Upper lobe of right lung (tissue), 1 donor: ENCODE results near the gene CDC42BPA. TPM values are rescaled to one million over a fixed set of nuclear protein-coding genes. Genes with fewer than 3 reads are reported as not detected.

Experiments
- ATAC-seq: fragments of 200-7000 bp; cut with Tn5 transposase; one replicate; pipeline ENCODE4 v1.9.1; 2020; ENCODE audit warnings: mild to moderate bottlenecking, moderate library complexity
- DNase-seq: peaks from one replicate; pipeline ENCODE4 v3.0.0-alpha.2; 2020
- H3K27ac ChIP-seq: fragments of 200-600 bp; one replicate; pipeline ENCODE4 v1.8.0; 2022
- H3K27me3 ChIP-seq: fragments of 200-600 bp; one replicate; pipeline ENCODE4 v1.8.0; 2022; ENCODE audit warnings: mild to moderate bottlenecking
- H3K36me3 ChIP-seq: fragments of 200-600 bp; one replicate; pipeline ENCODE4 v1.8.0; 2022
- H3K4me1 ChIP-seq: fragments of 200-600 bp; one replicate; pipeline ENCODE4 v1.8.0; 2022
- H3K4me3 ChIP-seq: fragments of 200-600 bp; one replicate; pipeline ENCODE4 v1.8.0; 2022; ENCODE audit warnings: mild to moderate bottlenecking
- H3K9me3 ChIP-seq: fragments of 200-600 bp; one replicate; pipeline ENCODE4 v1.8.0; 2022
- intact Hi-C: fragments of 100-400 bp; cut with DNase I; formaldehyde crosslinking; loops from one replicate; pipeline ENCODE4 v1.11.0; 2022
- total RNA-seq: library from RNA; stranded (reverse); fragmentation: NEBNext Ultra II Directional; extraction: Animal tissue kit (Norgen Biotek cat#: 25700); gene quantifications from one replicate; pipeline ENCODE4 v1.2.1, GENCODE V29; 2021
- TF ChIP-seq, protein P1 (sequence below): fragments of 200-600 bp; IDR thresholded peaks from one replicate; pipeline ENCODE4 v1.8.0; 2022; ENCODE audit warnings: antibody characterized with exemption
- donor health status: DM: no; HTN: yes; CAD: no; lungs with severe emphysema.

The CDC42BPA gene
- total RNA-seq, 1 donor from 2014 or later: 41.8 TPM

DNA sequence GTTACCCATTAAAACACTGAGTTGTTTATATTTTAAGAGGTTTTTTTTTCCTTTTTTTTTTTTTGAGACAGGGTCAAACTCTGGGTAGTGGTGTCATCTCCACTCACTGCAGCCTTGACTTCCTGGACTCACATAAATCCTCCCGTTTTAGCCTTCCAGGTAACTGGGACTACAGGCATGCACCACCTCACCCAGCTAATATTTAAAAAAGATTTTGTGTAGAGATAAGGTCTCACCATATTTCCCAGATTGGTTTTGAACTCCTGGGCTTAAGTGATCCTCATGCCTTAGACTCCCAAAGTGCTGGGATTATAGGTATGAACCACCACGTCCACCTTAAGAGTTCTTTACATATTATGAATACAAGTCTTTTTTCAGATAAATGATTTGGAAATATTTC, 231.7 kb downstream of the CDC42BPA start:
- H3K27ac ChIP-seq: no peak overlapping the region
- DNase-seq (no peak), ATAC-seq (no peak)
- no peaks in the 10 kb centered on the region for H3K9me3 ChIP-seq
- TF ChIP-seq, protein P1, sequence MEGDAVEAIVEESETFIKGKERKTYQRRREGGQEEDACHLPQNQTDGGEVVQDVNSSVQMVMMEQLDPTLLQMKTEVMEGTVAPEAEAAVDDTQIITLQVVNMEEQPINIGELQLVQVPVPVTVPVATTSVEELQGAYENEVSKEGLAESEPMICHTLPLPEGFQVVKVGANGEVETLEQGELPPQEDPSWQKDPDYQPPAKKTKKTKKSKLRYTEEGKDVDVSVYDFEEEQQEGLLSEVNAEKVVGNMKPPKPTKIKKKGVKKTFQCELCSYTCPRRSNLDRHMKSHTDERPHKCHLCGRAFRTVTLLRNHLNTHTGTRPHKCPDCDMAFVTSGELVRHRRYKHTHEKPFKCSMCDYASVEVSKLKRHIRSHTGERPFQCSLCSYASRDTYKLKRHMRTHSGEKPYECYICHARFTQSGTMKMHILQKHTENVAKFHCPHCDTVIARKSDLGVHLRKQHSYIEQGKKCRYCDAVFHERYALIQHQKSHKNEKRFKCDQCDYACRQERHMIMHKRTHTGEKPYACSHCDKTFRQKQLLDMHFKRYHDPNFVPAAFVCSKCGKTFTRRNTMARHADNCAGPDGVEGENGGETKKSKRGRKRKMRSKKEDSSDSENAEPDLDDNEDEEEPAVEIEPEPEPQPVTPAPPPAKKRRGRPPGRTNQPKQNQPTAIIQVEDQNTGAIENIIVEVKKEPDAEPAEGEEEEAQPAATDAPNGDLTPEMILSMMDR: no peak
- no peaks in the 10 kb centered on the region for H3K4me1 ChIP-seq
- no peaks in the 10 kb centered on the region for H3K27me3 ChIP-seq
- no peaks in the 10 kb centered on the region for H3K36me3 ChIP-seq
- no peak overlapping the region for H3K4me3 ChIP-seq
- intact Hi-C loops: no loop called here

DNA sequence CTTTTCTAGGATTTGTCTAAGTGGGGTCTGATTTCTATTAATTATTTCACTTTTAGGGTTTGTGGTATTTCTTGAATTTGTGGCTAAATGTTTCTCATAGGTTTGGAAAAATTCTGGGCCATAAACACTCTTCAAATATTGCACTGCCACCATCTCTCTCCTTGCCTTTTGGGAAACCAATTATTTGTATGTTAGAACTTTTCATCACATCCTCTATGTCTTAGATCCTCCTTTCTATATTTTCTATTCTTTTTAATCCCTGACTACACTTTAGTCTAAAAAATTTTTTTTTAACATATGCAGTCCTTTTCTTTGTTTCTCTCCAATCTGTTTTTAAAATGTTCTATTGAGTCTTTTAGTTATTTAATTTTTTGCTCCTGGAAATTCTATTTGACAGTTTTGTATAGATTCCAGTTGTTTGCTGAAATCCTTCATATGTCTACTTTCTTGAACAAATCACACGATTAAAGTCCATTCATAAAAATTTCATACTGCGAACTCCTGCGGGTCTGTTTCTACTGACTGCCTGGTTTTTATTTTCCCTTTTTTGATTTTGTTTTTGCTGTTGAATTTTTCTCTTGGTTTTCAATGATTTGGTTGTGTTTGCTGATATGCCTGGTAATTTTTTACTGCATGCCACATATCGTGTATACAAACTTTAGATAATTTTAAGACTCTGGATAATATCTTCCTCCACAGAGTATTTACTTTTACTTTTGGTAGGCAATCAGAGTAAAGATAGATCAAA, 235.1 kb downstream of the CDC42BPA start:
- TF ChIP-seq, protein P1: no peak
- Histone ChIP-seq H3K4me1 (no peaks in the 10 kb centered on the region), H3K27ac (no peak overlapping the region), H3K36me3 (peaks cover 10% of the 10 kb centered on the region), H3K4me3 (no peak overlapping the region), H3K9me3 (no peaks in the 10 kb centered on the region), H3K27me3 (no peaks in the 10 kb centered on the region)
- DNase-seq: no peak
- no peak for ATAC-seq
- intact Hi-C loops: no loop called here

- intact Hi-C loops: no loop called here
- no peak for ATAC-seq
Observed at GRCh38 chr1:227077783-227078182, 240.5 kb downstream of the CDC42BPA start.

GRCh38 chr1:227073786-227074185, 244.5 kb downstream of the CDC42BPA start:
- ATAC-seq (no peak), DNase-seq (no peak)
- Histone ChIP-seq H3K4me3 (no peak overlapping the region), H3K9me3 (no peaks in the 10 kb centered on the region), H3K36me3 (peaks cover 22% of the 10 kb centered on the region), H3K4me1 (no peaks in the 10 kb centered on the region), H3K27ac (no peak overlapping the region), H3K27me3 (no peaks in the 10 kb centered on the region)
- TF ChIP-seq, protein P1: no peak
- intact Hi-C loops: no loop called here

More at GRCh38 chr1:227077783-227078182, 240.5 kb downstream of the CDC42BPA start:
- no peaks in the 10 kb centered on the region for H3K27me3 ChIP-seq
- no peak overlapping the region for H3K27ac ChIP-seq
- no peaks in the 10 kb centered on the region for H3K9me3 ChIP-seq
- peaks cover 21% of the 10 kb centered on the region for H3K36me3 ChIP-seq
- H3K4me1 ChIP-seq: no peaks in the 10 kb centered on the region
- TF ChIP-seq, protein P1: no peak
- no peak for DNase-seq
- no peak overlapping the region for H3K4me3 ChIP-seq

- DNase-seq: no peak
- no peak for ATAC-seq
- Histone ChIP-seq H3K9me3 (no peaks in the 10 kb centered on the region), H3K27ac (no peak overlapping the region), H3K27me3 (no peaks in the 10 kb centered on the region), H3K4me1 (no peaks in the 10 kb centered on the region), H3K4me3 (no peak overlapping the region), H3K36me3 (peaks cover 22% of the 10 kb centered on the region)
- intact Hi-C loops: no loop called here
- TF ChIP-seq, protein P1: no peak
Observed at GRCh38 chr1:227072991-227073390, 245.3 kb downstream of the CDC42BPA start.
